ENCODE measurements around the gene ACOD1.
A peak's percentile ranks its signal among the peaks of the same experiment; 100 is the strongest.

Gene ACOD1

GRCh38 chr13:76991432-76991795 is 43.1 kb downstream of the ACOD1 start:
- DNase-seq (ENCODE audit: low read depth in 3 of 3, low spot score in 1 of 3) = peak in 2 of 3 donors; percentile 30 to 38

GRCh38 chr13:76991796-76992547 is 43.7 kb downstream of the ACOD1 start, which contains the start of gene CLN5:
Gene CLN5, plus strand, starts transcription at chr13:76992081. Its CDS starts 18 bp downstream, at chr13:76992099.
- peak; percentile 83 to 92 (median 88) for DNase-seq (ENCODE audit: low read depth in 3 of 3, low spot score in 1 of 3)

GRCh38 chr13:76992548-76993001 is 44.3 kb downstream of the ACOD1 start:
- no peak for DNase-seq (ENCODE audit: low read depth in 3 of 3, low spot score in 1 of 3)

- no peak for DNase-seq (ENCODE audit: low read depth in 3 of 3, low spot score in 1 of 3)
Observed at GRCh38 chr13:76993021-76993420, 44.7 kb downstream of the ACOD1 start.

GRCh38 chr13:76993473-76993872 is 45.2 kb downstream of the ACOD1 start:
- DNase-seq (ENCODE audit: low read depth in 3 of 3, low spot score in 1 of 3) = no peak

GRCh38 chr13:76994281-76994680 is 46.0 kb downstream of the ACOD1 start:
- no peak for DNase-seq (ENCODE audit: low read depth in 3 of 3, low spot score in 1 of 3)

GRCh38 chr13:77000475-77000874 is 52.2 kb downstream of the ACOD1 start:
- DNase-seq (ENCODE audit: low read depth in 3 of 3, low spot score in 1 of 3) = no peak

- DNase-seq (ENCODE audit: low read depth in 3 of 3, low spot score in 1 of 3) = no peak
Observed at GRCh38 chr13:77001540-77001939, 53.2 kb downstream of the ACOD1 start.

GRCh38 chr13:77001963-77002587 is 53.8 kb downstream of the ACOD1 start:
- no peak for DNase-seq (ENCODE audit: low read depth in 3 of 3, low spot score in 1 of 3)

- no peak for DNase-seq (ENCODE audit: low read depth in 3 of 3, low spot score in 1 of 3)
Observed at GRCh38 chr13:77002590-77003190, 54.4 kb downstream of the ACOD1 start.

Measured in stimulated activated CD4-positive, alpha-beta T cell treated with anti-CD3 and anti-CD28 coated beads, TNF-alpha, amount 100 ng/mL, for 1 hour (primary cell).